Measurements from ENCODE around the gene RFFL.

The RFFL gene

DNA sequence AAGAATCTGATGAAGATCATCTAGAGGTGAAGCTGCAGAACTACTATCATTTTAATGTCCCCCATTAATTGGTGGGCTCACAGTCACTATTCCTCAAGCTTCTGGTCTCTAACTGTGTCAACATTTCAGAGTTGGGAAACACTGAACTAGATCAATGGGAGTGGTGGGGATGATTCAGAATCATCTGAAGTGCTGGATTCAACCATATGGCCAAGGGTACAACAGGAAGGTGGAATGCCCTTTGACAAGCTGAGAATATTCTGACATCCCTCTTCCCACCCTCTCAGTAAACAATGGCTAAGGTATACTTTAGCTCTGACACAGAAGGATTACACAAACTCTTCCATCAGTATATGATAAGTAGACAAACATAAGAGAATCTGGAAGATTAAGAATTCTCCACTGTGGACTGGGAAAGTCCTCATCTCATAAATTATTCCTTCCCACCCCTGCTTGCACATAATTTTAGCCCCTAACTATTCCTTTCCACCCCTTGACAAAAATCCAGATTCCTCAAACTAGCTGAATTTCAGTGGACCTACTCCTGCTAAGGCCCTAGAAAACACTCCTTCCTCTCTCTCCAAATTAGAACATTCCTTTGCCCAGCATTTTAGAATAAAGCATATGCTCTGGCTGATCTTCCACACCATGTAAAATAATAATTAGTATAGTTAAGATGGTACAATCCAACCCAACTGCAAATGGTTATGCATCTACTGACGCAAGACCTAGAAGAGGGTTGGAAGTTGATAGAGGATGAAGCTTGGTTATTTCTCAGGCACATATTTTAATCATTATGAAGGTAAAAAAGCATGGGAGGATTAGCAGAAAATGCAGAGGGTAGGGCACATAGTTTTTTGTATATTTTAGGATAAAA, 16.3 kb upstream of the RFFL start:
- no peak for DNase-seq

DNA sequence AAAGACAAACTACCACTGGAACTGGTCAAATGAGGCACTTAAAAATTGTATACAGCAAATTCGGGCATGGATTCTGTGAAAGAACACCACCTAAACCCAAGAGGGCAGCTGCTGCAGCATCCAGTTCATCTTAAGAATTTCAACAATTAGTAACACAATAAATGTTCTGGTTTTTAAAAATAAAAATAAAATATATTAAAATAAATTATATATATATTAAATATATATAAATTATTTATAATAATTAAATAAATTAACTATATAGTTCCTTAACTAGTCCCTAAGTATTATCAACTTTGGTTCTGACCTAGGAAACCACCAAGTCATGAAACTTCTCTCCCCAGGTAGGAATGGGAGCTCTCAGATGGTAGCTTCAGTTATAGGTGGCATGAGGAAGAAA, 13.4 kb upstream of the RFFL start:
- no peak for DNase-seq

DNA sequence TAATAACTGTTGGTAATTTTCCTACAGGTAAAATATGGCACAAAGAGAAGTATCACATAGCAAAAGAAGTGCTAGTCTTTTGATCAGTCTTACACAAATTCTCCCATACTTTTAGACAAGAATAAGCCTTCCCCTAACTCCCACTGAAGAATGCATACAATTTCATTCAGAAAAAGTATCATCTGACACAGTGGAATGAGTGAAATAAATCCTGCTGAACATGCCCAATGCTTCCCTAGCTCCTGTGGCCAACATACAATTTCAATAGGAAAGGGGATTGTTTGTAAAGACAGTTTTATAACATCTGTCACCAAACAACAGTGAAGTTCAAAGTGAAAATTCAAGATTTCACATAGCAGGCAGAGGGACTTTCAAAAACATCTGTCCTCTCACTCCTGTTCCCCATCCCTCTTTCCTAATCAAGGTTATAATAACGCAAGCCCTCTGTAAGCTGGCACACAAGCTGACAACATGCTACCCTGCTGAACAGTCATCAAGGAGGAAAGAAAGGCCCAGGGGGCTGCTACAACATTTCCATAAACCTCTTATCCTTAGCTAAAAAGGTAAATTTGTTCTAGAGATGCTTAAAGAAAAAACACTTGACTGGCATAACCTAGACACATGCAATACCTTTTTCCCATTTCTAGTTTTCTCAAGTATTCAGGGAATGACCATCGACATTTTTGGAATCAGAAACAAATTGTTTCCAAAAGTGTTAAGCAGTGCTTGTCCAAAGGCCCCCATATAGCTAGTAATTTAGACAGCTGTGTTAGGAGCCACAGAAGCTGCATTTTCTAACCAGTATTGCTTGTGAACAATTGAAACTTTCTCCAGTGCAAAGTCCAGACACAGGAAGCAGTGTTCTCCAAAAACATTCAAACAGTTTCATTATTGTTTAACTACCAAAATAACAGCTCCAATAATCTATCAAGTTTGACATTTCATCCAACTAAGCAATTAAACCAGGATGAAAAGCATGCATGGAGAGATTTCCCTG, 11.5 kb upstream of the RFFL start:
- DNase-seq: no peak

DNA sequence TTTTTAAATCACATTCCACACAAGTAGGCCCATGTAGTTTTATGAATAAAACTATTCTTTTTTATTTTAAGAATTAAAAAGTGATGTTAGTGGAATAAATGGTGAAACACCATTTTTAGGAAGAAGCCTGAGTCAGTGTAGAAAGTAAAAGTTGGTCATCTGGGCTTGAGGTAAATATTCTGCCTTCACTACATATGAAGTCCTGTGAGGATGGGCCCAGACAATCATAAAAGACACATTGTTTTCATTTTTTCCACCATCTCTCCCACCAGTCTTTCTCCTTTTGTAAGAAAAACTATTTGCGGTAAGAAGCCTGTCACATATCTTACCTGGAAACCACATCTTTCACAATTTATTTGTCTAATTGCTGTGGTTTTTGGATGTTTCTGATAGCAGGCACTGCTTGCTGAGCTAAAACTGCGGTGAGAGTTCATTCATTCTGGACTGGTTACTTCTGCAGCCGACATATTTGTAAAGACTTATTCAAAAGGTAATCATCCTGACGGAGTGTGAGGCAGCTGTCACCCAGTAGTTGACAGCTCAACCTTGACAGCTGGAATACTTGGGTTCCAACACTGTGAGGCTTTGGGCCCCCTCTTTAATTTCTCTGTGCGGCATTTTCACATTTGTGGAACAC, 10.6 kb upstream of the RFFL start:
- no peak for DNase-seq

DNA sequence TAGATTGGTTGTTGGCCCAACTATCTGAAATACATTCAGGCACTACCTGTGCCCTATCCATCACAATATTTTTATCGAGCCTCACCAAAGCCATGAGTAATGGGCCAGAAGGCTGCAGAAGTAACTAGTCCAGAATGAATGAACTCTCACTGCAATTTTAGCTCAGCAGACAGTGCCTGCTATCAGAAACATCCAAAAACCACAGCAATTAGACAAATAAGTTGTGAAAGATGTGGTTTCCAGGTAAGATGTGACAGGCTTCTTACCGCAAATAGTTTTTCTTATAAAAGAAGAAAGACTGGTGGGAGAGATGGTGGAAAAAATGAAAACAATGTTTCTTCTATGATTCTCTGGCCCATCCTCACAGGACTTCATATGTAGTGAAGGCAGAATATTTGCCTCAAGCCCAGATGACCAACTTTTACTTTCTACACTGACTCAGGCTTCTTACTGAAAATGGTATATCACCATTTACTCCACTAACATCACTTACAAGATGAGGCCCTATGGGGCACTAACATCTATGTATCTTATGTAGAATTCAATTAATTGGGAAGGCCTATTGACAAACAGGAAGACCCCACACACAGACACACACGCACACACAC, 9.8 kb upstream of the RFFL start:
- no peak for DNase-seq

DNA sequence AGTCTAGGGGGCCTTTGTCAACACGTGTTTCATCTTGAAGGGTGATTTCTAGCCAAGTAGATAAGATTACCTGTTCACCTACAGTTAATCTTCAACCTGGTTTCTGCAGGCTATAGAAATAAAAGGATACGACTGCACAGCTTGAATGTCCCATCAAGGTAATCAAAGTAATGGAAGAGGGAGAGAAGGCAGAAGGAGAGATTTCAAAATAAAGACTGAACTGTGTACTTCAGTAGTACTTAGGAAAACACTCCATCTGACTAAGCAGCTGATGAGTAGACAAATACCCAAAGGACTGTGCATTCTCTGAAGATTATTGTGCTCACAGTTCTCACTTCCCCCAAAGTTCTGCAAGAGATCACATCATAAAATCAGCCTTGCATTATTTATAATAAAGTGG, 5.8 kb upstream of the RFFL start:
- DNase-seq: no peak

DNA sequence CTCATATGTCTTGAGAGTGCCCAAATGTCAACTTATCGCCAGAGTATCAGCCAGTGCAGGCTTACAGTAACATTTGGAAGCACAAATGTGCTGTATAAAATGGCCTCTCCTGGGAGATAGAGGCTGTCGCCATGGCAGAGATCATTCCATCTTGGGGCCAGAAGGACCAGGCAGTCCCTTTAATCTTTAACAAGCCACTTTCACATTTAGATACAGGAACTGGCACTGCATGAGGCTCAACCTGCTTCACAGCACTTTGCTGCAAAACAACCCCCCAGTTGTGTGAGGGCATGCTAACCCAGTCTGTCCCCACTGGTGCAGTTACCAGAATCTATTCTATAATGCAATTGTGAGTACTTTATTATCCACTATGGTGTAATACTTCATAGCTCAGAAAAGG, 4.7 kb upstream of the RFFL start:
- DNase-seq: no peak

DNA sequence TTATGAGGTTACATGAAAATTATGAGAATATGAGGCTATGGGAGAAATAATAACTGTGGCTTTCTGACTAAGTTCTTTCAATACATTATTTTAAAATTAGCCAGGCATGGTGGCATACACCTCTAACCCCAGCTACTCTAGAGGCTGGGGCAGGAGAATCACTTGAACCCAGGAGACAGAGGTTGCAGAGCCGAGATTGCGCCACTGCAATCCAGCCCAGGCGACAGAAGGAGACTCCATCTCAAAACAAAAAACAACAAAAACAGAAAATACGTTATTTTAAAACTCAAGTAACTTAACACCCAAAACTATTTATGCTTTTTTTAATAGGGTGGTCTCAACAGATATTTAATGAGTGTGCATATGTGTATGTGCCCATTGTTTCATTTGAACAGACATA, 2.4 kb upstream of the RFFL start:
- no peak for DNase-seq

DNA sequence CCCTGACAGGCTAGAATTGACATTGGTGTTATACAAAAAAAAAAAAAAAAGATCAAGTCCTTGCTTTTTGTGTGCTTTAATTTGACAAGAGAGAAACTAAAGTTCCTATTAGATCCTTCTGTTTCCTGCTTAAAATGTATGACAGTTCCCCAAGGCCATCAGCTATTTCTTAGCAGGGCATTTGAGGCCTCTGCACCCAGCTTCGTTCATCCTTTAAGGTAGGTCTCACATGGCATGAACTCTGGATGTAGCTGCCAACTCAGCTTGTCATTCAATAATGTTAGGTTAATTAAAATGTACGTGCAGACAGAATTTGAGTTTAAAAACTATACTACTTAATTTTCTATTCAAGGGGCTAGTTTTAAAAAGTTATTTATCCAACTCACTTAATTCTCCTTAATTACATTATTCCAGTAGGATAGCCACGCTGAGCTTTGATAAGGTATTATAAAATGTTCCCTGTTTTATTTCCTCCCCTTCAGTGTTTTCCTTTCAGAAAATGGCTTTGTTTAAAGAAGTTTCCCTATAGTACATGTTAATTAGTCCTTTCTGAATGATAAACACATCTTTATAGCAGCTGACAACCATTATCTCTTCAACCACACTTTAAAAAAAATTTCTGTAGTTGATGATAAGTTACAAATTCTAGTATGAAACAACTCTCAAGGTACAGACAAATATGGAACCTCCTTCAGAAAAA, 1.2 kb upstream of the RFFL start:
- DNase-seq: no peak

DNA sequence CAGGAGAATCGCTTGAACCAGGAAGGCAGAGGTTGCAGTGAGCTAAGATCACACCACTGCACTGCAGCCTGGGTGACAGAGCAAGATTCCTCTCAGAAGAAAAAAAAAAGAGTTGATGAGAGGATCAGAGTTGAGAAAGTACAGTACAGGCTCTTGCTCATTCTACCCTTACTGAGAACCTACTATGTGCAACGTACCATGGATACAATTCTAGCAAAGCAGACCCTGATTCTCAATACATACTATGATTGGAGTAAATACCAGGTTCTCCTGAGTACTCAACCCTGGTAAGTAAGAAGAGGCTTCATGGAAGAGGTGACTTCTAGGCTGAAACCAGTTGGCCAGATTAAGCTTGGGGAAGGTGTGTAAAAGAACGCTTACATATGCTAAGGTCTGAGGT, 1.2 kb downstream of the RFFL start:
- DNase-seq: no peak

DNA sequence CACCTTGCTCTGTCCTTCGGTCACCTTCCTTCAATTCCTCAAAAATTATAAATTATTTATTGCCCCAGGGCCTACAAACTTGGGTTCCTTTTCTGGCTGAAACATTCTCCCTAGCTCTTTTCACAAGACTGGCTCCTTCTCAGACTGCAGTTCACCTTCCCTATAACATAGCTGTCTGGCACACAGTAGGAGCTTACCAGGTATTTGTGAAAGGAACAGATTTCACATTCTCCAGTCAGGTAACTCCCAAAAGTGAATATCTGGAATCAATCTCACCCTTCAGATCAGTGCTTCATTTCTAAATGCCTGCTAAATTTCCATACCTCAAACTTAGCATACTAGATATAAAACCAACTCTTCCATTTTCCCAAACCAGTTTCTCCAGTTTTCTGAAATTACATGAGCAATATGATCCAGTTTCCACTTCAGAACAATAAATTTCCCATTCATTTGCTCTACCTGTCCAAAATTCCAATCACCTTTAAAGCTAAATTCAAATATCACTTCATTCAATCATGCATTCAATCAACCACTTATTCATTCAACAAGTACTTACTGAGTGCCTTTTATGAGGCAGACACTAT, 6.1 kb downstream of the RFFL start:
- no peak for DNase-seq

DNA sequence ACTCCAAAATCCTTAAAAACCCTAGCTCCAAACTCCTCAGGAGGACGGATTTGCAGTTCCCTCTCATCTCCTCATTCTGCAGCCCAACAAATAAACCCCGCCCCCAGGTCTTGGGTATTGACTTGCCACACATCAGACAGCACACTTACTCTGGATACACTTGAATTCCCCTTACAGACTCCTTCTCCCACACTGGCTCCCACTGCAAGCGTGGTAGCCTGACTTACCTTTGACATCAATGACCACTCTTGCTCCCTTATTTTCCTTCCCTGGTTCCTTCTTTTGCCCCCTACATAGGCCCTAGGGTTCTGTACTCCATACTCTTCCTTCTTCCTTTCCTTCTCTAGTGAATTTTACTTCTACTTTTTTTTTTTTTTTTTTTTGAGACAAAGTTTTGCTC, 7.5 kb downstream of the RFFL start:
- DNase-seq: no peak

DNA sequence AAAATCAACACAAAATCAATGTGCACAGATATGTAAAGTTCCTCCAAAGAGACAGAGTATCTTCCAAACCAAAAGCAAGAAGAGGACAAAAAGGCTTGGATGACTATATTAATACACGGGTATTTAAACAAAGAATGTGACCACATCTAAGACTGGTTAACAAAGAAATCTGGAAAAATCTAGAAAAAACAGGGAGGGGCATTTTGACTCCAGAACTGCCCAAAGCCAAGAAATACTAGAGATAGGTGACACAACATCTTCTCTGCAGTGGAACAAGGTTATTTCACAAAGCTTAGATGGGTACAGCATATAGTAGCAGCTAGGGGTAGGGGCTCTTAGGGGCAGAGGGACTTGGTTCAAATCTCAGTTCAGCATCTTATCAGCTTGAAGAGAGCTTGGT, 10.3 kb downstream of the RFFL start:
- DNase-seq: no peak

DNA sequence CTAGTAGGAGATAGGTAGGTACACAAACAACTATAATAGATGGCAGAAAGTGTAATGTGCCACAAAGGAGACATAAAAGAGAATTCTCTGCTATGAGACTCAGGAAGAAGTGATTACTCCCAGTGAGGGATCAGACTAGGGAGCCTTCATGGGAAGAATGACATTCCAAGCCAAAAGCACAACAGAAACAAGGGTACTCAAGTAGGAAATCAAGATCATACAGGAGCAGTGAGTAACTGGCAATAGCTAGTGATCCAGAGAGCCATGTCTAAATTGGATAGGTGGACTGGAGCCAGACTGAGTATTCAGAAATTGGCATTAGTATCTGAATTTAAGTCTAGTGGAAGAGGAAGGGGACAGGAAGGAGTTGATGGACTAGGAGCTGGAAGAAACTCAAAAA, 10.7 kb downstream of the RFFL start:
- DNase-seq: no peak

DNA sequence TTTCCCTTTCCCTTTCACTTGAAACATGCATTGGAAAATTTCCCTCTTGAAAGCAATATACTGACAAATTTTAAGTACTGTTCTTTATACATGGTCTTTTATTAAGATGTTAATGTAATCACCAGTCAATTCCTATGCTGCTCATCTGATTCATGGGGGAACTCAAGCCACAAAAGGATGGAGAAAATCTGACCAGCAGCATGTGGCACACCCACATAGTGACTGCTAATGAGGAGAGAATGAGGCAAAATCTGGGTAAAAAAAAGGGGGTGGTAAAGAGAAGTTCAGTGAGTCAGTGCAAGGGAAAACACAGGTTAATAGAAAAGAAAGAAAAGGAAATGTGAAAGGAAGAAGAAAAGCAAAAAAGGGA, 11.3 kb downstream of the RFFL start:
- DNase-seq: no peak

DNA sequence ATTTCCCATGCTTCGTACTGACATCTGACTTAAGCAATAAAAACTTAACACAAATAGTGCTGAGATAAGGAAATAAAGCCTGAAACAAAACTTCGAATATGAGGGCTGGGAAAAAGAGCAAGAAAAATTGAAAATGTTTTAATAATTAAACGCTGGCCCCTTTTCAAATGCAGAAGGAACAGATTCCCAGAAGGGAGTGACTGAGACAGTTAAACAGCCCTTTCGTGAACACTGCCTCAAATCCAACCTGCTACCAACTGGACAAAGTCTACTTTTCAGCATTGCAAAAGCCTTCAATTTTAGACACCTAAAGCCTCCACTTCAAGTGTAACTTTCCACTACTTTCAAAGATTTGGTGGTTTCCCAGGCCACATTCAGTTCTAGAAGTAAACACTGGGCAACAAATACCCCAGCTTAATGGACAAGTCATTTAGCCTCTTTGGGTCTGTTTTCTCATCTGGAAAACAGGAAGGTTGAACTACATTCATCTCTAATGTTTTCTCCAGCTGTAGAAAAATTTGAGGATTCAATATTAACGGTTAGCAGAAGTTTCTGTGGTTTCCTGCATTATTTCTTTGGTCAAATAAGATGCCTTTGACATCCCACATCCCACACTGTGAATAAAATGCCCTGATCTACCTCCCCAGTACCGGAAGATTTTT, 11.8 kb downstream of the RFFL start:
- no peak for DNase-seq

DNA sequence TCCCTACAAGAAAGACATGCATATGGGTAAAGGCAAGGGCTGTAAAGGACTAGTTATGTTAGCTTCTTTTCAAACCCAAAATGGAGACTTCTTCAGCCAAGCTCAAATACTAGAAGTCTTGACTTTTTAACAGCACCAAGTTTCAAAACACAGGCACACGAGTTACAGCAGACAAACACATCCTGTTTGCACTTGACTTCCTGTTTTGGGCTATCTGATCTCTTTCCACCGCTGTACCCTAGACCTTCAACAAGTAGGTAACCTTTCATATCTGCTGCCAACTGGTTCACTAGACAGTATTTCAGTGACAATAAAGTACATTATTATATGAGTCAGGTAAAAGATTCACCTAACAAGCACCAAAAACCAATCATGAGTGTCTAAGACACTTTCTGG, 12.3 kb downstream of the RFFL start:
- DNase-seq: no peak

DNA sequence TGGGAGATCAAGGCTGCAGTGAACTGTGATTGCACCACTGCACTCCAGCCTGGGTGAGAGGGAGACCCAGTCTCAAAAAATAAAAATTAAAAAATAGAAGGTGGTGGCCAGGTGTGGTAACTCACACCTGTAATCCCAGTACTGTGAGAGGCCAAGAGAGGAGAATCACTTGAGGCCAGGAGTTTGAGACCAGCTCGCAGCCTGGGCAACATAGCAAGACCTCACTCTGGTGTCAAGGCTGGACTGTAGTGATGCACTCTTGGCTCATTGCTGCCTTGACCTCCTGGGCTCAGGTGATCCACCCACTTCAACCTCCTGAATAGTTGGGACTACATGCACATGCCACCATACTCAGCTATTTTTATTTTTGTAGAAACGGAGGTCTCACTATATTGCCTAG, 13.3 kb downstream of the RFFL start:
- no peak for DNase-seq

DNA sequence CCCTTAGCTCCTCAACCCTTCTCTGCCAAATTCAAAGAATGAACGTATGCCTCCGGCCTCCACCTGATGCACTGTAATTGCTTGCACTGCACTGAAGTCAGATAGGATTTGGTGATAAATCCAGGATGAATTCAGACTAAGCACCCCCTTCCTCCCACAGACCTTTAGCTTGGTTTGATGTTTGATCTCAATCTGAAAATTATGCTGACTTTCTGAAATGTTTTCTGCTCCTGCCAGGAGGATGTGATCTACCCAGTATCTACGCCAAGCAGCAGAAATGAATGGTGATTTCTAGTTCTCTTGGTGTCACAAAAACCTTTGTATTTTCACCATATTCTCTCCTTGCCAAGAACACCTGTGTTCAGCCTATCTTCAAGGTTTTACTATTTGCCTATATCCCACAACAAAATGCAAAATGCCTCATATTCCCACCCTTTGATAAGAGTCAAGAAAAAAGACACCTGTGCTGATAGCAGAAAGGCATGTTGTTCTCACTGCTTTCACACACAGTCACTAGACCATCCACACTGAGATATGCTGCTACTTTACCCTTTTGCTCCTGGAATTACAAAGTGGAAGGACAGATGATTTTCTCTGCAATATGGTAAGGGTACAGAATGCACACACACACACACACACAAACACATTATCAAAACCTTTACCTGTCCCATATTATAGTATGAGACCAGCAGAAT, 14.7 kb downstream of the RFFL start:
- no peak for DNase-seq

DNA sequence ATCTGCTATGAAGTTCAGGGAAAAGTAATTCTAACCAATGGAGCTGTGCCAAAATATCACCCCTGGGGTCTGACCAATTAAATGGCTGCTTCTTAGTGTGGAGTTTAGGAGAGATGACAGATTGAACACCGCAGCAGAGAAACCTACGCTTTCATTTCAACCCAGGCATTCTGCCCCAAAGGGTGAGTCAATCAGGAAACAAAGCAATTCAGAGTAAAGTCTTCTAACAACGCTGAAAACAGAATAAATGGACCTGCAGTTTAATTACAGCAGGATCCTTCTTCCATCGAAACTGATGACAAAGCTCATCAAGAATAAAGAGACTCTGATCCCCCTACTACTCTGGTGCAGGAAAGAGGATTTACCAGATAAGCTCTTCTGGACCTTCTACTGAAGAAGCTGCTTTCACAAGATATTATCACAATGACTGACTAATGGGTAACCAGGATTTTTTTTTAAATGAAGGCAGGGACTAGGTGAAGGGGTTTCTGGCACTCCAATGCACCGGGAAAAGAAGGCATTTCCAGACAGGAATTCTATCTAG, 16.7 kb downstream of the RFFL start:
- no peak for DNase-seq

DNA sequence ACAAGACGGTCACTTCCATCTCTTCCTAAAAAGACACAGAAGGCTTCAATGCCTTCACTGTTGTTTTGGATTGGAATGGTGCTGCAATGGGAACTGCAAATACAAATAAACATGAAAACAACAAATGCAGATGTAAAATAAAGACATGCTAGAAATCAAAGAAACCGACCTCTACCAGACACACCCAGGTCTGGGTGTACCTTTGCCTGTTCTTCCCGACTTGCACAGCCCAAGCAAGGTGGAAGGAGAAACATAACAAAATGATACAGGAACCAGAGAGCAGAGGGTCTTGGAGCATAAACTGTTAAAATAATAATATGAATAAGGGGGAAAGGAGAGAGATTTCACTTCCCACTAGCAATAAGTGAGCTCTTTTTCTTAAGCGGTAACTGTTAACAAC, 17.3 kb downstream of the RFFL start:
- no peak for DNase-seq

Data from NK-92 treated with Interleukin-12 subunit alpha and Interleukin-12 subunit beta, amount 100 ng/mL, for 24 hours (cell line).